NCI-H2227 (cell line): Measurements from ENCODE around the gene IPPK.

ENCODE experiments used
- DNase-seq: peaks from one replicate; lab custom pipeline; 2025; ENCODE audit not compliant: unreplicated experiment; lab: John Stamatoyannopoulos, UW

The IPPK gene, protein sequence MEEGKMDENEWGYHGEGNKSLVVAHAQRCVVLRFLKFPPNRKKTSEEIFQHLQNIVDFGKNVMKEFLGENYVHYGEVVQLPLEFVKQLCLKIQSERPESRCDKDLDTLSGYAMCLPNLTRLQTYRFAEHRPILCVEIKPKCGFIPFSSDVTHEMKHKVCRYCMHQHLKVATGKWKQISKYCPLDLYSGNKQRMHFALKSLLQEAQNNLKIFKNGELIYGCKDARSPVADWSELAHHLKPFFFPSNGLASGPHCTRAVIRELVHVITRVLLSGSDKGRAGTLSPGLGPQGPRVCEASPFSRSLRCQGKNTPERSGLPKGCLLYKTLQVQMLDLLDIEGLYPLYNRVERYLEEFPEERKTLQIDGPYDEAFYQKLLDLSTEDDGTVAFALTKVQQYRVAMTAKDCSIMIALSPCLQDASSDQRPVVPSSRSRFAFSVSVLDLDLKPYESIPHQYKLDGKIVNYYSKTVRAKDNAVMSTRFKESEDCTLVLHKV

DNA sequence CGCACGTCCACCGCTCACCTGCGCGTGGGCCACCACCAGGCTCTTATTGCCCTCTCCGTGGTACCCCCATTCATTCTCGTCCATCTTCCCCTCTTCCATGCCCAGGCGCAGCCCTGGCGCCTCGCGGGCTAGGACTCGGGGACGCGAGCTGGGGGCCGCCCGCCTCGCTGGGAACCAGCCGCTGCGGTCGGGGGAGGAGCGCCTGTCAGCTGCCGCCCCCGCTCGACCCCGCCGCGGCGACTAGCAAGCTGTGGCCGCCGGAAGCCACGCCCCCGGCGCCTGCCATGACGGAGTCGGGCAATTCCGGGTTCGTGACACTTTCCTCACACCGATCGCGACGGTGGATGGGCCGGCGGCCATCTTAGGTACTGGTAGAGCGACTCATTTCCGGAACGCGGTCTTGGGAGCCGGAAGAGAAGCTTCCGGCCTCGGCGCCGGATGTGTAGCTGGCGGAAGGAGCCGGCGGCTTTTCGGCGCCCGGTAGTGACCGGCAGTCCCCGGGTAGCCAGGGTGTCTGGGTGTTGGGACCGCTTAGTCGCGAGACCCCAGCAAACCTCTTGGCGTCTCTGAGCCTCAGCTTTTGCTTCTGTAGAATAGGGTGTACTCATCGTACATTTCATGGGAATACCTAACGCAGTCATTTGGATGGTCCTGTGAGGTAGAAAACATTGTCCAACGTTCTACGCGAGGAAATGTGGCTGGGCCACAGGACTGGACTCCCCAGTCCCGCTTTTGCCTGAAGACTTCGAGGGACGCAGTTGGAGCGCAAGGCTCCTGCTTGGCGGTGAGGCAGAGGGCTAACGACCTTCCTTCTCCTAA is at the start of gene IPPK:
IPPK (minus strand) TSS at position 242 of the 819 bp plus-strand sequence; CDS start at position 99, 143 bp downstream.
- peak; percentile 98 for DNase-seq

DNA sequence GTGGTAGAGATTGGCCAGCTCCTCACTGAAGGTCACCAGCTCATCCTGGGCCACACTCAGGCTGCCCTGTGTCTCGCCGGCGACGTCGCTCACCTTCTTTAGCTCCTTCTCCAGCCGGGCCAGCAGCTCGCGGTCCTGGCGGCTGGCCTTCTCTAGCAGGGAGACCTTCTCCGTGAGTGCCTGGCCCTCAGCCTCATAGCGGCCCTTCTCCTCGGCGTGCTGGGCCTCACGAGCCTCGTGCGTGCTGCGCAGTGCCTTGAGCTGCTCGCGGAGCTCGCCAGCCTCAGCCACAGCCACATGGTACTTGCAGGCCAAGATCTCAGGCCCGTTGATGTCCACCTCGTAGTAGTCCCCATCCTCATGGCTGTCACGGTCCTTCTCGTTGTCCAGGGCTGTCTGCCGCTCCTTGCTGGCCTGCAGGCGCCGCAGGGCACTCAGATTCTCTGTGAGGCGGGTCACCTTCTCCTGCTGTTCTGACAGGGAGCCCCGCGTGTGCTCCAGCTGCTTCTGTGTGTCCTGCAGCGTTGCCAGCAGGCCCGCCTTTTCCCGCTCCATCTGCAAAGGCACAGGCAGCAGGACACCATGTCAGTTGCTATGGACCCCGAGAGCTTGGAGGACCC is 49.2 kb upstream of the IPPK start:
- DNase-seq: no peak

DNA sequence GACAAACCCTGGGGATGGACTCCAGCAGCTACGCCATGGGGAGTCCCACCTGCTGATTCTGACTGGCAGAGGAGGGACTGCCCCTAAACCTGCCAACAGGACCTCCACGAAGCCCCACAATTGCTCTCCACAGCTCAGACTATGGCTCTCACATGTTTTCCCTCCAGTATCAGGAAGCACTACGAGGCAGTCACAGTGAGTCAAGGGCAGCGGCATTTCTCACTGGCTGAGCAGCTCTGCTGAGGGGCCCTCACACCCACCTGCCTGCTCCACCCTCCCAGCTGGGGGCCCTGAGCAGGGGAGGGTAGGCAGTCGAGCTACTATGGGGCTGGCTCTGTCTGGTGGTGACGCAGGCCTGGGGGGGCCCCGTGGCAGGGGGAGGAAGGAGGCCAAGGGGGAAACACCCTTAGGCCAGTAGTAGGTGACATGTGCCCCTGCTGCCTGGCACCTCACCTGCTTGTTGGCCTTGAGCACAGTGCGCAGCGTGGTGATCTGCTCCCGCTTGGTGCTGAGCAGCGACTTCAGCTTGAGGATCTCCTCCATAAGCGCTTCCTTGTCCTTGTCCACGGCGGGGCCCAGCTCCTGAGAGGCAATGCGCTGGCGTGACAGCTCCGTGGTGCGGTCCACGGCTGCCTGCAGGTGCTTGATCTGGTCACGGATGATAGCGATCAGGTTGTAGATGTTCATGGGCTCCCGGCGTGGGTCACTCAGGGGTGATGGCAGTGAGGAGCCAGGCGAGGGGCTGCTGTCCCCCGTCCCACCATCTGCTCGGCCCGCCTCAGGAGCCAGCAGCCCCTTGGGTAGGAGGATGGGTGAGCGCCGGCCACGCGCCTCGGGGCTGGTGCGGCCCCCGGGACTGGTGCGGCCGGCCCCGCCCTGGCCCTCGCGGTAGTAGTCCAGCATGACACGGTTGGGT is 48.4 kb upstream of the IPPK start:
- no peak for DNase-seq

DNA sequence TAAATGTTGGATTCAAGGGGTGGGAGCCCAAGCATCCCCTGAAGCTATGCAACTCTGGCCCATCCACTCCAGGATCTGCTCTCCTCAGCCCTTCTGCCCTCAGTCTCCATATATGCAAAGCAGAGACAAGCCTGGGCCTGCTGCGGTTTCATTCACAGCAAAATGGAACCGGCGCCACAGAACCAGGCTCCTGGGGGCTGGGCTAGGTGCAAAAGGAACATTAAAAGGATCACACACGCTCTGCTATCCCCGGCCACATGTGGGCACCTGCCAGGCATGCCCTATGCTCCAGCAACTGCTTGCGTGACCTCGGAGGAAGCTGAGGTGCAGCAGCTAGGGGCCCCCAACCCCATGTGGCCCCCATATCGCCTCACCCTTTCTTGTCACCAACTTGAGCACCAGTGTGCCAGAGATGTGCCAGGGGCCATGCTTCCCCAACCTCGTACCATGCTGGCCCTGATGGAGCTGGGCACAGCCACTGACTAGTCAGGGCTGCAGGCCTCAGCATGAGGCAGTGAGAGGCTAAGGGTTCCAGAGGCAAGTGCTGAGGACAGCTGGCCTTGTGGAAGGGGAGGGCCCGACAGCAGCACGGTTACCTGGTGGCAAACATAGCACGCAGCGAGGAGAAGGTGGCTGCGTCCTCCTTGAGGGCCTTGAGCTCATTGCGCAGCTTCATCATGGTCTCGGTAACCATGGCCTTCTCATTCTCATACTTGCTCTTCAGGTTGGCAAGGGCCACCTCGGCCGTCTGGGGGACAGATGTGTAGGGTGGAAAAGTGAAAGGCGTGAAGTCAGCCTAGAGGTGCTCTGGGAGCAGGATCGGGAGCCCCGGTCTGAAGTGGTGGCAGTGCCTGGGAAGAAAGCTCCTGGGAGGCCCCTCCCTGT is 47.5 kb upstream of the IPPK start:
- DNase-seq: no peak

DNA sequence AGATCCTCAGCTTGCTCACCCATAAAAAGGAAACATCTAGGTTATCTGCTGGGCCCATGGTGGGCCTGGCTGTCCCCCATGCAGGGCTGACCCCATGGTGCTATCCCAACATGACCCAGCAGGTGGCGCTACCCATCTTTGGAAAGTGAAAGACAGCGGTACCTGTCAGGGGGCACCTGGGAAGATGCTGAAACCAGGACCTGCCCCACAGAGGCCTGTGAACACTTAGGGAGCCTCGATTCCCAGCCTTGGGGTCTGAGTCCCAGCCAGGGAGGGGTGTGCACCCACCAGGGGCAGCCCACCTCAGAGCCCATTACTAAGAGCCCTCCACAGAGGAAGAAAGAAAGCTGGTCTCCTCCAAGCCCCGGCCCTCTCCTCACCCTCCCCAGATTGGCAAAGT is 46.6 kb upstream of the IPPK start:
- peak; percentile 67 for DNase-seq

DNA sequence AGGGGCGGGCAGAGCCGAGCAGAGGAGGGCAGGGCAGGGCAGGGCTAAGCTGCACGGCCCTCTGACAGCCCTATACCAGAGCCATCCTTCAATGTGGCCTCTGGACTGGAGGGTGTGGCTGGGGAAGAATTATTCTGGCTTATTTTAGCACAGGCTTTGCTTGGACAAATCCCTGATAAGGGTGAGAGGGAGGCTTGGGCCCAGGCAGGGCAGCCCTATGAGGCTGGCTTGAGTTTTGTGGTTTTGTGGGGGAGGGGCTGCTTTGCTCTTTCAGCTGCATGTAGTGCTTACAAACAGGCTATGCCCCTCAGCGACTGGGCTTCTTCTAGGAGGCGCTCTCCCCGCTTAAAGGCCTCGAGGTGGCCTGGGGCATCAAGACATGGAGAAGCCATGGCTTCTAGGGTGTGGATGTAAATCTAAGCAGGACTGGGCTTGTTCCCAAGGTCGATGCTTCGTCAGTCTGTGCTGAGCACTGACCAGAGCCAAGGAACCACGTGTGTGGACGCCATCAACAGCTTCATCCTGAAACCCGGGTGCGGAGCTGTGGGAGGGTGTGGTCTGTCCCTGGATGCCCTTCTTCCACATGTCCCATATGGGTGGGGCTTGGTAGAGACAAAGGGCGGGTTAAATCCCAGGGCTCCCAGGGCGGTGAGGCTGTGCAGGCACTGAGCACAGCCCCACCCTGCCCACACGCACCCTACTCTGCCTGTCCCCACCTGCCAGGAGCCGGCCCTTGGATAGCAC is 45.7 kb upstream of the IPPK start:
- no peak for DNase-seq

DNA sequence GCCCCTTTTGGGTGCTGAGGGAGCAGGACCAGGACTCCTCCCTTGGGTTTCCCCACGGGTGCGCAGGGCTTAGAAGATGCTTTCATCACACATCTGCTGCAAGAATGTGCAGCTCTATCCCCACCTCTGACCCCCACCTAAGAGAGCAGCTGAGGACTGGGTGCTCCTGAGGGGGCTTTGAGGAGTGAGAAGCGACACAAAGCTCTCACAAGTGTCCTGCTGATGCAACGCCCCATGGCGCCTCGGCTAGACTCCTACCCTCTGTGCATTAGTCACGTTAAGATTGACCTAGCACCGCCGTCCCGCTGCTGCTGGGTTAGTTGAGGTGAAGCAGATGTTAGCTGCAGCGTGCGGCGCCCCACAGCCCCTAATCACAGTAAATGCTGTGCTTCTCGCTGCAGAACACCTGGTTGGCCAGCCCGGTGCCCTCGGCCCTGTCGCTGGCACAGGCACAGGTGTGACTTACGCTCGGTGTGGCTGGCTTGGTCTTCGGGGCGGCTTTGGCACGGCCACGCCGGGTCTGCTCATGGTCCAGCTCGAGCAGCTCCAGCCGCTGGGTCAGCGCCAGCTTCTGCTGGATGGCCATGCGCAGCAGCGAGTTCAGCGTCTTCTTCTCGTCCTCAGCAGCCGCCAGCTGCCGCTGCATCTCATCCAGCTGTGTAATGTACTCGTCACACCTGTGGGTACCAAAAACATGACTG is 45.0 kb upstream of the IPPK start:
- no peak for DNase-seq

DNA sequence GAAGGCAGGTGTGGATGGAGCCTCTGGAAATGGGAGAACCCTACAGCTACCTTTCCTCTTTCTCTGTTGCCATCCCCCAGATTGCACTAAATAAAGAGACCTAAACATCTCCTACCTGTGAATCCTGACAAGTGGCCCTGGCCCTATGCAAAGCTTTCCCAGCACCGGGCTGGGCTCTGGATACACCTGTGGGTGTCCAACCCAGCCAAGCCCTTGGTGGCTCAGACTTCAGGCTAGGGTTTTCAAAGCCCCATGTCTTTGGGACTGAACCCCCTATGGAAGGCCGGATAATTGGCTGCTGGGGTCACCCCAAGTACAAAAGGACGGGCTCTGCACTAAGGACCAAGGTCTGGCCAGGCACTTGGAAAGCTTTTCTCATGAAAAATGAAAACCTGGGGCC is 44.1 kb upstream of the IPPK start:
- no peak for DNase-seq

DNA sequence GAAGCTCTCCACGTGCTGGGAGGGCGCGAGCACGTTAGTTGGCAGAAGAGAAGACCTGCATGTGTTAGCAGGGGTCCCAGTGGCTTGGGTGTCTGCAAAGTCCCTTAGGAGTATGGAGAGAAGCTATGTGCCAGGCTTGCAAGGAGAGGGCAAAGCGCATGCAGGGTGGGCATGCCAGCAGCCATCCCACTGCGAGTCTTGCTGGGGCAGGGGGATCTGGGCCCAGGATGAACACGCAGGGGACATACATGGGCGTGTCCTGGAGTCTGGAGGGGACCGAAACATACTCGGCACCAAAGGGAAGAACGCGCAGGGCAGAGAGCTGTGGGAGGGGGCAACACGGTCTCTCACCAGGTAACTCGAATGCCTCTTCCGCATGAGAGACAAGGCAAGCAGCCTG is 43.6 kb upstream of the IPPK start:
- no peak for DNase-seq

DNA sequence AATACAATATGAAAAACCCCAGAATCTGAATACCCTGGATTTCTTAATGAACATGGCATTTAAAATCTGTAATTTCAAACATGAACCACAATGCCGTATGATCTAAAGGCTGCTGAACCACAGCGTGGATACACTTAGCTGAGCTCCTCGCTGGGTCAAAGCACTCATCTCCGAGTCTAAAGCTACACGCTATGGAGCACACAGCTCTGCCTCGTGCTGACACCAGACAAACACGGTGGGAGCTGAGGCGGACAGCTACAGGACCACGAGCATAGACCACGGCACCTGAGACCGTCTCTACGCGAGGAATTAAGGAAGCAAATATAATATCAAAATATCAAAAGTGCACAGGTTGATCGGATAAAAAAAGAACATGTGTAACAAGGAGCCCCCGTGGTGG is 42.8 kb upstream of the IPPK start:
- DNase-seq: no peak

DNA sequence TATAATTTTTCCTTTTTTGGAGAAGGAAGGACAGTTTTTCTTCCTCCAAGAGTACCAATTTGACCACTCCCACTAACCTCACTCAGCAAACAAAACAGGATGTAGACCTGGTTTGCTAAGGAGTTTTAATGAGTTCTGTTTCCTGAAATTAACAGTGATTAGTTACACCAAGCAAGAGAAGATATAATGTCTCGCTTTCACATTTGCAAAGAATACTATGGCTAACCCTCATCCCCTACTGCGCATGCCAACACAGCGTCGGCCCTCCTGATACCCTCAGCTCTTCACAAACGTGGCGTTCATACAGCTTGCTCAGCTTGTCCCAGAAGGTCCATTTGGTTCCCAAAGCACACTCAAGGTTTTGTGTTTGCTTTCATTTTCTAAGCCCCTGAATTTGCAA is 41.9 kb upstream of the IPPK start:
- DNase-seq: no peak

DNA sequence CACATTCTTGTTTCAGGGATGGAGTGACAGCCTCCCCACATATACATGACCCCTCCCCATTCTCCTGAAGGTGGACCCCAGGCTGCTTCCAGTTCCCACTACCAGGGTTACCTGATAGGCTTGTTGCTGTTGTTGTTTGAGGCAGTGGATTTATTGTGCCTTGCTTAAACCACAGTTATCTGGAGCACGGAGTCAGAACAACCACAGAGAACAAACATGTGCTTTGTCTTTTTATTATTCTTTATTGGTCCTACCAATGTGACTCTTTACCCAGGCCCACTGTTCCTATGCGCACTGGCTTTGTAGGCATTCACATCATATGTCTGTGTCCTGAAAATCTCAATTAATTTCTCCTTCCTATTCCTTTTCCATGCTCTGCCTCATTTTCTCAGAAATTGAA is 41.2 kb upstream of the IPPK start:
- DNase-seq: no peak

DNA sequence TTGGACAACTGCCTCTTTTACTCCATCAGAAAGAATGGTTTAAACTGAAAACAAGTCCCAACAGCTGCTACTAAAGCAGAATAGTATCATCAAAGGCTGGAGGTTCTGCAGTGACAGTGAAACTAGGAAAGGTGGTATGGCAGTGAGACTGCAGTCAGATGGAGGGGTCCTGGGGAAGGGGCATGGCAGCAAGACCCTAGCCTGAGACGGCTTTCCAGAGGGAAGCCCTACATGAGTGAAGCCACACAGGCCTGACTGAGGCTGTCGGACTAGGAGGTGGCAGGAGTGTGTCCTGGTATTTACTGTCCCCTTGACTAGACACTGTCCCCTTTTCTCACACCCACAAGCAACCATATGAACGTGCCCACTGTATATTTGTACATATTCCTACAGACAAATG is 40.4 kb upstream of the IPPK start:
- DNase-seq: no peak

DNA sequence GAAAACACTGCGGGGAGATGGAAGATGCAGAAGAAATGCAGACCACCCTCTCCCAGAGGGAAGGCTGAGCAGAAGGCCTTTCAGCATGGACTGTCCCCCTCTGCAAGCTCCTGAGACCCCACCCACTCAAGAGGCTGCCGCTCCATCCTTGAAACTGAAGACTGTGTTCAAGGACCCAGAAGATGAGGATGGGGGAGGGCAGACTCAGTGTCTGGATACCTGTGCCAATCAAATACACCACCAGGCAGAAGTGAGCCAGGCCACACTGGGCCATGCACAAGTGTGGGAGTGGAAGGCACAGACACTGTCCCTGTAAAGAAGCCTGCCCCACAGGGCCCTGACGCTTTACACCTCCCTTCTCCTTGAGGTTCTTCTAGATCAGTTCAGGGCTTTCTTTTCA is 40.0 kb upstream of the IPPK start:
- no peak for DNase-seq

DNA sequence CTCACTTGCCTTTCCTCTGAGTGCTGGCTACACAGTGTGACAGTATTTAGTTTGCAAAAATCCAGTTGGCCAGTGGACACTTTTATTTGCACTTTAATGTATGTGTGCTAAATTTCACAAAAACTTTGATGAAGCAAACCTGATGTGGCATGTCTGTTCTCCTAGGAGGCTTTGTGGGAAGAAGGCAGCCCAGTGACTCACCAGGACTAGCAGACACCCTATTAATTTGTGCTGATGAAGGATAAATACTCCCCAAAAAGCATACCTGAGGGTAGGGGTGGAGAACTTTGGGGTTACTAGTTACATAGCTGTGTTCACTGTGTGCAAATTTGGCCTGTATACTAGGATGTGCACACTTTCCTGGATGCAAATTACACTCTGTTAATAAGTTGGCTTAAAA is 39.3 kb upstream of the IPPK start:
- no peak for DNase-seq

DNA sequence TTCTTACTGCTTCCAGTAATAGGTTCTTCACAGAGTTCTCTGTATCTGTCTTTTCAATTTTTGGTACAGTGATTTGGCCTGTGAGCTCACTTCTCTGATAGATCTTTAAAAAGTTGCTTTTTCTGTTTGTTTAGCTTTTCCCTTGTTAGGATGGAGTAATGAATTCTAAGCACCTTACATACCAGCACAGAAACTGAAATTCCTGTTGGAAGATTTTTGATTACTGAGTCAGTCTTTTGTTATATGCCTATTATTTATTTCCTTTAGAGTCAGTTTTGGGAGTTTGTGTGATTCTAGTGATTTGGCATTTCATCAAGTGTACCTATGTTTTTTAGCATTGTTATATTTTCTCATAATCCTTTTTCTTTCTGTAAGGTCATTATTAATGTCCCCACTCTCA is 37.6 kb upstream of the IPPK start:
- no peak for DNase-seq

DNA sequence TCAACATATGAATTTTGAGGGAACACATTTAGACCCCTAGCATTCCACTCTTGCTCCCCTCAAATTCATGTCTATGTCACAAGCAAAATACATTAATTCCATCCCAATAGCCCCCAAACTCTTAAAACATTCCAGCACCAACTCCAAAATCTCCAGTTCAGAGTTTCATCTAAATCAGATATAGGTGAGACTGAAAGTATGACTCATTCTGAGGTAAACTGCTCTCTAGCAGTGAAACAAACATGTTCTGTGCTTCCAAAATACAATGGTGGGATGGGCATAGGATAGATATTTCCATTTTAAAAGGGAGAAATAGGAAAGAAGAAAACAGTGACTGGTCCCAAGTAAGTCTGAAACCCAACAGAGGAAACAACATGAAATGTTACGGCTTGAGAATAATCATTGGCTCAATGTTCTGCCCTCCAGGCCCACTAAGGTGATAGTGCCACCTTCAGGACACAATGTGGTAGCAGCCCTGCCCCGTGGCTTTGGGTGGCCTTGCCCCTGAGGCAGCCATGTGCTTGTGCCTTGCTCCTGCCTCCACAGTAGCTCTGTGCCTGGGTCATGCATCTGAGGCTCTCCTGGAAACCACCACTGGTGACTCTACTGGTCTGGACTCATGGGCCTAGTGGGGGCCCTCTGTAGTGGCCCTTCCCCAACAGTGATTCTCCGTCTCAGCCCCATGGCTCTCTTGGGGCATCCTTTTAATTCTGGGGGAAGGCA is 36.4 kb upstream of the IPPK start:
- DNase-seq: no peak

DNA sequence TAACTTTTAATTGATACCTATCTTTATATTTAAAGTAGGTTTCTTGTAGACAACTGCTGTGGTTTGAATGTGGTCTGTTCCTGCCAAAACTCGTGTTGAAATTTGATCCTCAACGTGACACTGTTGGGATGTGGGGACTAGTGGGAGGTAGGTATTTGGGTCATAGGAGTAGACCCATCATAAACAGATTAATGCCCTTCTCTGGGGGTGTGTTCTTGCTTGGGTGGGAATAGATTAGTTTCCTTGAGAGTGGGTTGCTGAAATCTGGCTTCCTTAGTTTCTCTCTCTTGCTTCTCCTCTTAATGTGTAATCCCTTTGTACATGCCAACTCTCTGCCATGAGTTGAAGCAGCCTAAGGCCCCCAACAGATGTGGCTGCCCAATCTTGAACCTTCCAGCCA is 34.6 kb upstream of the IPPK start:
- no peak for DNase-seq
